ENCODE data around the gene RPS8. TPM values are rescaled to one million over a fixed set of nuclear protein-coding genes. Genes with fewer than 3 reads are reported as not detected.

RPS8 gene
- total RNA-seq, 1 donor from 2014 or later, result 1,789 TPM

- no peak for DNase-seq (ENCODE audit: low spot score)
- H3K36me3 Mint-ChIP-seq (ENCODE audit: low read depth, unreplicated experiment), result no peaks in the 10 kb centered on the region
- peaks cover 13% of the 10 kb centered on the region for H3K4me1 Mint-ChIP-seq (ENCODE audit: unreplicated experiment)
- H3K27ac Mint-ChIP-seq (ENCODE audit: unreplicated experiment), result no peak overlapping the region
- H3K27me3 Mint-ChIP-seq (ENCODE audit: unreplicated experiment), result peaks cover 5% of the 10 kb centered on the region
- H3K9me3 Mint-ChIP-seq (ENCODE audit: unreplicated experiment), result no peaks in the 10 kb centered on the region
- no peak for TF ChIP-seq CTCF (IDR thresholded peaks at IDR 0.05; ENCODE audit: unreplicated experiment)
- H3K4me3 Mint-ChIP-seq (ENCODE audit: unreplicated experiment), result no peak overlapping the region
Measured at GRCh38 chr1:44827197-44828002, 52.1 kb downstream of the RPS8 start.

GRCh38 chr1:44828003-44828651, 52.8 kb downstream of the RPS8 start:
- no peak for TF ChIP-seq CTCF (IDR thresholded peaks at IDR 0.05; ENCODE audit: unreplicated experiment)
- no peak for DNase-seq (ENCODE audit: low spot score)
- H3K36me3 Mint-ChIP-seq (ENCODE audit: low read depth, unreplicated experiment), result no peaks in the 10 kb centered on the region
- H3K4me1 Mint-ChIP-seq (ENCODE audit: unreplicated experiment), result peaks cover 15% of the 10 kb centered on the region
- no peaks in the 10 kb centered on the region for H3K9me3 Mint-ChIP-seq (ENCODE audit: unreplicated experiment)
- peaks cover 5% of the 10 kb centered on the region for H3K27me3 Mint-ChIP-seq (ENCODE audit: unreplicated experiment)
- H3K27ac Mint-ChIP-seq (ENCODE audit: unreplicated experiment), result peak overlapping the region; percentile 42
- no peak overlapping the region for H3K4me3 Mint-ChIP-seq (ENCODE audit: unreplicated experiment)

Other genes starting within 250 kb of the RPS8 start
- 15.6 TPM for gene TMEM53, start 101.1 kb upstream of the RPS8 start, total RNA-seq (ENCODE audit: unreplicated experiment)
- gene ARMH1, start 100.8 kb upstream of the RPS8 start, total RNA-seq (ENCODE audit: unreplicated experiment), result 4.1 TPM
- gene RNU5D-1, start 44.4 kb upstream of the RPS8 start, total RNA-seq (ENCODE audit: unreplicated experiment), result not detected
- gene KIF2C, start 35.7 kb upstream of the RPS8 start, total RNA-seq (ENCODE audit: unreplicated experiment), result 12.9 TPM
- gene BEST4, start 12.6 kb downstream of the RPS8 start, total RNA-seq (ENCODE audit: unreplicated experiment), result 0.18 TPM
- 17.2 TPM for gene PLK3, start 24.8 kb downstream of the RPS8 start, total RNA-seq (ENCODE audit: unreplicated experiment)
- gene DYNLT4, start 31.8 kb downstream of the RPS8 start, total RNA-seq (ENCODE audit: unreplicated experiment), result 1.4 TPM
- 10.4 TPM for gene BTBD19, start 33.0 kb downstream of the RPS8 start, total RNA-seq (ENCODE audit: unreplicated experiment)
- 0.51 TPM for gene PTCH2, start 67.7 kb downstream of the RPS8 start, total RNA-seq (ENCODE audit: unreplicated experiment)
- gene EIF2B3, start 211.1 kb downstream of the RPS8 start, total RNA-seq (ENCODE audit: unreplicated experiment), result 16.6 TPM
- gene HECTD3, start 235.8 kb downstream of the RPS8 start, total RNA-seq (ENCODE audit: unreplicated experiment), result 58.2 TPM
- gene UROD, start 236.7 kb downstream of the RPS8 start, total RNA-seq (ENCODE audit: unreplicated experiment), result 151 TPM